Upper lobe of left lung (tissue), 4 donors: ENCODE results near the gene MEG3.

Experiments used
- POLR2A ChIP-seq, 4 donors: fragments of 450-650 bp; IDR thresholded peaks; one replicate each; pipeline ENCODE4 v1.5.1; 2016 to 2017; ENCODE audit warnings: antibody characterized with exemption in 4 of 4, mild to moderate bottlenecking in 2 of 4
- POLR2AphosphoS5 ChIP-seq, 2 donors: sonication (generic); formaldehyde crosslinking; IDR thresholded peaks; one replicate each; pipeline ENCODE4 v1.5.1; 2017; ENCODE audit warnings: antibody characterized with exemption in 2 of 2

- TF ChIP-seq POLR2AphosphoS5 (IDR thresholded peaks at IDR 0.05) (no peak), POLR2A (IDR thresholded peaks at IDR 0.05) (no peak)
Observed at GRCh38 chr14:100854435-100854834, 28.5 kb downstream of the MEG3 start.
